LoVo (cell line): ENCODE data around the gene MAP3K14.

Source experiments
- DNase-seq: peaks from one replicate; pipeline ENCODE4 v3.0.0-alpha.2; 2016; ENCODE audit warnings: low spot score

Gene MAP3K14

GRCh38 chr17:45234641-45235415, 82.0 kb downstream of the MAP3K14 start:
- no peak for DNase-seq

GRCh38 chr17:45233423-45233924, 83.3 kb downstream of the MAP3K14 start:
- no peak for DNase-seq

GRCh38 chr17:45232514-45233422, 84.1 kb downstream of the MAP3K14 start:
- DNase-seq: no peak

- no peak for DNase-seq
These were observed 85.2 kb downstream of the MAP3K14 start for GRCh38 chr17:45231481-45232116.

GRCh38 chr17:45230787-45231480, 85.9 kb downstream of the MAP3K14 start:
- no peak for DNase-seq

GRCh38 chr17:45230410-45230786, 86.4 kb downstream of the MAP3K14 start:
- DNase-seq: no peak

GRCh38 chr17:45229681-45230409, 87.0 kb downstream of the MAP3K14 start:
- no peak for DNase-seq

- no peak for DNase-seq
These were observed 87.9 kb downstream of the MAP3K14 start for GRCh38 chr17:45228763-45229539.

GRCh38 chr17:45227926-45228762, 88.7 kb downstream of the MAP3K14 start:
- no peak for DNase-seq

GRCh38 chr17:45227101-45227925, 89.5 kb downstream of the MAP3K14 start:
- DNase-seq: no peak

GRCh38 chr17:45226576-45226975, 90.2 kb downstream of the MAP3K14 start:
- DNase-seq: no peak

GRCh38 chr17:45225964-45226530, 90.8 kb downstream of the MAP3K14 start:
- DNase-seq: no peak

GRCh38 chr17:45225051-45225700, 91.6 kb downstream of the MAP3K14 start:
- DNase-seq: no peak

GRCh38 chr17:45224671-45225050, 92.2 kb downstream of the MAP3K14 start:
- no peak for DNase-seq

GRCh38 chr17:45223539-45224528, 93.0 kb downstream of the MAP3K14 start:
- no peak for DNase-seq

GRCh38 chr17:45222996-45223538, 93.8 kb downstream of the MAP3K14 start:
- DNase-seq: no peak
